A549 (cell line): Measurements from ENCODE around the gene NIP7. TPM values are rescaled to one million over a fixed set of nuclear protein-coding genes. Genes with fewer than 3 reads are reported as not detected.

Experiments used
- ATAC-seq, 2 experiments: fragments of 200-7000 bp in 1 of 2; fragments of >200 bp in 1 of 2; cut with Nextera tagmentation in 1 of 2; cut with Tn5 transposase in 1 of 2; 3 replicates each; pipeline versions ENCODE4 v1.8.0 to v1.9.1; 2018 to 2020; ENCODE audit warnings: mild to moderate bottlenecking in 1 of 2, moderate library complexity in 1 of 2
- CTCF ChIA-PET: fragments of 300-600 bp; sonication (Branson Sonifier 250); formaldehyde crosslinking; extraction: SDS; loops from one replicate; lab custom pipeline; 2021; ENCODE audit warnings: antibody characterized with exemption, inconsistent platforms; lab: Yijun Ruan, JAX
- POLR2A ChIA-PET: fragments of 350-600 bp; formaldehyde crosslinking; extraction: SDS; loops from one replicate; lab custom pipeline; 2021; ENCODE audit warnings: antibody characterized with exemption, inconsistent platforms; lab: Yijun Ruan, JAX
- DNase-seq, 2 experiments: peaks; one replicate each; pipeline versions ENCODE4 v3.0.0 to v3.0.0-alpha.2; 2011 to 2016; ENCODE audit warnings: low read depth in 1 of 2, low spot score in 1 of 2
- FAIRE-seq: peaks from 2 replicates; lab custom pipeline; 2011; peaks lifted over from hg19 to GRCh38; lab: Jason Lieb, UNC
- H3K27ac ChIP-seq, 2 experiments: fragments of >200 bp; sonication (Bioruptor Twin); formaldehyde crosslinking; 3 replicates each; pipeline ENCODE4 v1.5.1; 2016 to 2017
- H3K4me1 ChIP-seq: fragments of >200 bp; sonication (Bioruptor Twin); formaldehyde crosslinking; 3 replicates; pipeline ENCODE4 v1.6.1; 2016
- H3K4me2 ChIP-seq: fragments of >200 bp; sonication (Bioruptor Twin); formaldehyde crosslinking; 3 replicates; pipeline ENCODE4 v1.6.1; 2016
- H3K4me3 ChIP-seq: fragments of >200 bp; sonication (Bioruptor Twin); formaldehyde crosslinking; 3 replicates; pipeline ENCODE4 v1.5.1; 2016
- H3K9me3 ChIP-seq: fragments of >200 bp; sonication (Bioruptor Twin); formaldehyde crosslinking; 3 replicates; pipeline ENCODE4 v1.6.1; 2016
- ATOH8 ChIP-seq: fragments of 250-450 bp; sonication (Bioruptor Pico); IDR thresholded peaks from 2 replicates; pipeline ENCODE4 v1.5.0; 2020; ENCODE audit warnings: low read depth, mild to moderate bottlenecking, moderate library complexity
- CBX2 ChIP-seq: fragments of 200-600 bp; sonication (generic); IDR thresholded peaks from 2 replicates; pipeline ENCODE4 v1.6.1; 2016; ENCODE audit warnings: low read depth, mild to moderate bottlenecking, borderline replicate concordance
- CEBPB ChIP-seq, 2 experiments: fragments of >200 bp in 1 of 2; sonication (Bioruptor Twin) in 1 of 2; formaldehyde crosslinking in 1 of 2; IDR thresholded peaks; 2 replicates each; pipeline ENCODE4 v1.6.1; 2012 to 2016
- CHD2 ChIP-seq: fragments of 150-350 bp; IDR thresholded peaks from 2 replicates; pipeline ENCODE4 v1.6.1; 2014; ENCODE audit warnings: low read length; ENCODE audit not compliant: partially characterized antibody
- EHF ChIP-seq: fragments of 250-450 bp; sonication (Bioruptor Pico); IDR thresholded peaks from 2 replicates; pipeline ENCODE4 v1.5.0; 2020; ENCODE audit warnings: mild to moderate bottlenecking
- FOSB ChIP-seq: fragments of 250-450 bp; sonication (Bioruptor Pico); IDR thresholded peaks from 2 replicates; pipeline ENCODE4 v1.5.0; 2020; ENCODE audit warnings: mild to moderate bottlenecking, moderate library complexity
- HOXB5 ChIP-seq: fragments of 250-450 bp; sonication (Bioruptor Pico); IDR thresholded peaks from 2 replicates; pipeline ENCODE4 v1.5.0; 2020; ENCODE audit warnings: mild to moderate bottlenecking, moderate library complexity
- JUN ChIP-seq, 2 experiments: fragments of >200 bp; sonication (Bioruptor Twin); formaldehyde crosslinking; IDR thresholded peaks; 2 replicates in 1 of 2; 3 replicates in 1 of 2; pipeline ENCODE4 v1.6.1; 2016 to 2017
- MAFK ChIP-seq: fragments of 450-650 bp; IDR thresholded peaks from 2 replicates; pipeline ENCODE4 v1.6.1; 2014; ENCODE audit not compliant: partially characterized antibody
- NPAS2 ChIP-seq: fragments of 250-450 bp; sonication (Bioruptor Pico); IDR thresholded peaks from 2 replicates; pipeline ENCODE4 v1.8.0; 2022; ENCODE audit warnings: mild to moderate bottlenecking, moderate library complexity, borderline replicate concordance
- PHF8 ChIP-seq: fragments of 200-600 bp; sonication (generic); IDR thresholded peaks from 2 replicates; pipeline ENCODE4 v1.6.1; 2016; ENCODE audit warnings: low read depth, mild to moderate bottlenecking, antibody characterized with exemption, moderate library complexity, borderline replicate concordance
- POLR2A ChIP-seq: IDR thresholded peaks from 2 replicates; pipeline ENCODE4 v1.6.1; 2012; ENCODE audit warnings: mild to moderate bottlenecking, low read length
- RARB ChIP-seq: fragments of 250-450 bp; sonication (Bioruptor Pico); IDR thresholded peaks from 2 replicates; pipeline ENCODE4 v1.8.0; 2021; ENCODE audit warnings: mild to moderate bottlenecking, moderate library complexity
- RFX5 ChIP-seq: fragments of 450-650 bp; IDR thresholded peaks from 2 replicates; pipeline ENCODE4 v1.7.1; 2014; ENCODE audit warnings: antibody characterized with exemption, mild to moderate bottlenecking, moderate library complexity
- TP53 ChIP-seq: fragments of 250-450 bp; sonication (Bioruptor Pico); IDR thresholded peaks from 2 replicates; pipeline ENCODE4 v1.5.0; 2021; ENCODE audit warnings: mild to moderate bottlenecking, moderate library complexity
- ZSCAN20 ChIP-seq: fragments of 250-450 bp; sonication (Bioruptor Pico); IDR thresholded peaks from 2 replicates; pipeline ENCODE4 v1.8.0; 2022; ENCODE audit warnings: mild to moderate bottlenecking, moderate library complexity
- WGBS: methylation state at CpG from one replicate; pipeline ENCODE4 v1.1.6; 2017; ENCODE audit errors: missing lambda C conversion rate; 5-methylcytosine and 5-hydroxymethylcytosine counted together
- polyA plus RNA-seq, 4 experiments: library from polyadenylated mRNA; depleted of rRNA in 3 of 4; stranded (reverse); fragments of >200 nt; fragmentation: RNase III in 1 of 4; extraction: RNeasy Plus Mini Kit Qiagen cat#74134 plus additional on column Dnase treatment in 1 of 4; gene quantifications; 2 replicates in 3 of 4; 3 replicates in 1 of 4; pipeline ENCODE4 v1.2.3, GENCODE V29; 2011 to 2017
- TF ChIP-seq, protein P1 (sequence below): fragments of >200 bp; sonication (Bioruptor Twin); formaldehyde crosslinking; IDR thresholded peaks from 3 replicates; pipeline ENCODE4 v1.6.1; 2016

The NIP7 gene
- polyA plus RNA-seq, 2 of the 4 experiments (the other 2 are of a cell fraction), result 23.0 to 55.9 TPM

- no peak for TF ChIP-seq HOXB5 (CRISPR knock-in tag)
- no peak for TF ChIP-seq ATOH8 (CRISPR knock-in tag)
- no peak for TF ChIP-seq JUN (IDR thresholded peaks at IDR 0.05)
These were observed 32.0 kb downstream of the NIP7 start (continued) for GRCh38 chr16:69371564-69371963.

DNA sequence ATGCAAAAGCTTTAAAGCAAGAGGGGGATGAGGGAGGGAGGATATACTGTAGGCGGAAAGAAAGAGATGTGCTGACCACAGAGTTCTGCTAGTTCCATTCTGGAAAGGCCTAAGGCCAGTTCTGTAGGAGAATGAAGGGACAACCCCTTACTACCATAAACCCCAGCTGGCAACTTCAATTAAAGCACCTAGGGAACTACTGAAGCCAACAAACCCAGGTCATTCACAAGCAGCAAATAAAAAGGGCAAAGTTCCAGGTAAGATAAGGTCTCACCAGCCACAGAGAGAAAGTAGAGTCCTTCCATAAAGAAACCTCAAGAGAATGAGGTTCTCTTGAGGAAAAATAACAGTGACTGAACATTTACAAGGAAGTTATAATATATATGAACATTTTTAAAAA is 33.4 kb downstream of the NIP7 start:
- no peak for DNase-seq
- TF ChIP-seq RFX5 (no peak), ZSCAN20 (CRISPR knock-in tag) (no peak), POLR2A (no peak), CBX2 (no peak), ATOH8 (CRISPR knock-in tag) (no peak), EHF (CRISPR knock-in tag) (no peak), FOSB (CRISPR knock-in tag) (no peak), CHD2 (no peak), TP53 (CRISPR knock-in tag) (no peak), CEBPB (IDR thresholded peaks at IDR 0.05) (no peak)
- TF ChIP-seq, protein P1, sequence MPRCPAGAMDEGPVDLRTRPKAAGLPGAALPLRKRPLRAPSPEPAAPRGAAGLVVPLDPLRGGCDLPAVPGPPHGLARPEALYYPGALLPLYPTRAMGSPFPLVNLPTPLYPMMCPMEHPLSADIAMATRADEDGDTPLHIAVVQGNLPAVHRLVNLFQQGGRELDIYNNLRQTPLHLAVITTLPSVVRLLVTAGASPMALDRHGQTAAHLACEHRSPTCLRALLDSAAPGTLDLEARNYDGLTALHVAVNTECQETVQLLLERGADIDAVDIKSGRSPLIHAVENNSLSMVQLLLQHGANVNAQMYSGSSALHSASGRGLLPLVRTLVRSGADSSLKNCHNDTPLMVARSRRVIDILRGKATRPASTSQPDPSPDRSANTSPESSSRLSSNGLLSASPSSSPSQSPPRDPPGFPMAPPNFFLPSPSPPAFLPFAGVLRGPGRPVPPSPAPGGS, result no peak
- Histone ChIP-seq H3K4me1 (no peaks in the 10 kb centered on the region), H3K4me3 (no peak overlapping the region), H3K9me3 (no peaks in the 10 kb centered on the region), H3K27ac (no peak overlapping the region), H3K4me2 (no peak overlapping the region)
- 100% methylated on average over 1 of the region's 1 CpG for WGBS
- ChIA-PET POLR2A (interaction anchor here (0.6 kb wide), 1 partner anchor 366 kb away, joined by 4 read pairs; no protein-coding TSS in a partner anchor), CTCF (interaction anchor here (0.8 to 1.7 kb wide), 3 partner anchors 9 to 24 kb away, joined by 3 to 6 read pairs (median 3); no protein-coding TSS in a partner anchor)
- ATAC-seq, result no peak
- FAIRE-seq, result no peak

- POLR2A ChIA-PET, result interaction anchor here (0.5 kb wide), 1 partner anchor 17 kb away, joined by 6 read pairs; no protein-coding TSS in a partner anchor
- WGBS, result 93% methylated on average over 10 of the region's 10 CpGs
These were observed 37.0 kb downstream of the NIP7 start for GRCh38 chr16:69376393-69377059.

GRCh38 chr16:69378036-69378435 is 38.5 kb downstream of the NIP7 start:
- POLR2A ChIA-PET, result no interaction called here
- WGBS, result 82% methylated on average over 1 of the region's 1 CpG
- no peaks in the 10 kb centered on the region for H3K9me3 ChIP-seq
- no peak overlapping the region for H3K4me2 ChIP-seq
- FAIRE-seq (no peak), ATAC-seq (no peak), DNase-seq (no peak)
- CTCF ChIA-PET, result interaction anchor here (1.5 kb wide), 1 partner anchor 12 kb away, joined by 3 read pairs; no protein-coding TSS in a partner anchor
- no peak overlapping the region for H3K4me3 ChIP-seq
- no peak overlapping the region for H3K27ac ChIP-seq
- H3K4me1 ChIP-seq, result no peaks in the 10 kb centered on the region
- TF ChIP-seq CBX2, result no peak
- TF ChIP-seq PHF8, result no peak
- no peak for TF ChIP-seq RARB
- TF ChIP-seq POLR2A, result no peak
- no peak for TF ChIP-seq NPAS2 (CRISPR knock-in tag)

More at GRCh38 chr16:69376393-69377059, 37.0 kb downstream of the NIP7 start:
- TF ChIP-seq MAFK, result peak; percentile 91
- TF ChIP-seq, protein P1, result no peak
- Histone ChIP-seq H3K4me1 (no peaks in the 10 kb centered on the region), H3K9me3 (no peaks in the 10 kb centered on the region), H3K4me2 (no peak overlapping the region), H3K4me3 (no peak overlapping the region), H3K27ac (no peak overlapping the region)
- ATAC-seq (no peak), DNase-seq (no peak), FAIRE-seq (no peak)
- CTCF ChIA-PET, result interaction anchor here (0.6 to 0.7 kb wide), 2 partner anchors 30 to 226 kb away, joined by 3 read pairs; no protein-coding TSS in a partner anchor
